ENCODE results near the gene EFCAB7.

Gene EFCAB7

GRCh38 chr1:63607322-63607721 is 84.0 kb downstream of the EFCAB7 start:
- DNase-seq (ENCODE audit: low read depth) = no peak

DNA sequence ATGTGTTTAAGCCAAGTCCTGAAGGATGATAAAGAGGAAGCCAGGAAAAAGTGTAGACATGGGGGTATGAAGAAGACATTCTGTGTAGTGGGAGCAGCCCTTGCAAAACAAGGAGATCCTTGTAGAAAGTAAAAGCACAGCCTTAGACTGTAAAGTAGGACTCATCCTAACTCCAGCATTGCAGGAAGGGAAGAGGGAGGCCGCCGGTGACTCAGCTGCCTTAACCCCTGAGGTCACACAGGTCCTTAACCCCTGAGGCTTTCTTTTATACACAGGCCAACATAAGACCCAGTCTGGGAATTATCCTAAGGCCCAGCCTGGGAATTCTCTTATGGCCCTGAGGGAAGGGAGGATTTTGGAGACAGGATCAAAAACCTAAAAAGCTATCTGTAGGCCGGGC is 87.9 kb downstream of the EFCAB7 start:
- no peak for DNase-seq (ENCODE audit: low read depth)

GRCh38 chr1:63612564-63612963 is 89.2 kb downstream of the EFCAB7 start:
- DNase-seq (ENCODE audit: low read depth) = no peak

GRCh38 chr1:63612971-63613370 is 89.6 kb downstream of the EFCAB7 start:
- DNase-seq (ENCODE audit: low read depth) = no peak

GRCh38 chr1:63615768-63616420 is 92.6 kb downstream of the EFCAB7 start:
- no peak for DNase-seq (ENCODE audit: low read depth)

GRCh38 chr1:63617450-63617849 is 94.1 kb downstream of the EFCAB7 start:
- no peak for DNase-seq (ENCODE audit: low read depth)

DNA sequence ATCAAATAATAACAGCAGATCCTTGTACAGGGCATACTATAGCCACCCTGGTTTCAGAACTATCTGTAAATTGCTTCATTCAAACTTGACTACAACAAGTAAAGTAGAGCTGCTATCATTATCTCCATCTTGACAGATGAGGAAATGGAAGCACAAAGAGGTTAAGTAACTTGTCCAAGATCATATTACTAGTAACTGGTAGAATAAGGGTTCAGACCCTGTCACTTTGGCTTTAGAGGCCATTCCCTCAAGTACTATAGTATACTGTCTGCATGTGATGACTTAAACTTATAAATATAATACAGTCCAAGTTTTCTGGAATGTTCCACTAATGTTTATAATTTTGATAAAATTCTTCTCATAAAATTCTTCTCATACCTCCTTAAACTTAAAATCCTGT is 94.7 kb downstream of the EFCAB7 start:
- DNase-seq (ENCODE audit: low read depth) = no peak

DNA sequence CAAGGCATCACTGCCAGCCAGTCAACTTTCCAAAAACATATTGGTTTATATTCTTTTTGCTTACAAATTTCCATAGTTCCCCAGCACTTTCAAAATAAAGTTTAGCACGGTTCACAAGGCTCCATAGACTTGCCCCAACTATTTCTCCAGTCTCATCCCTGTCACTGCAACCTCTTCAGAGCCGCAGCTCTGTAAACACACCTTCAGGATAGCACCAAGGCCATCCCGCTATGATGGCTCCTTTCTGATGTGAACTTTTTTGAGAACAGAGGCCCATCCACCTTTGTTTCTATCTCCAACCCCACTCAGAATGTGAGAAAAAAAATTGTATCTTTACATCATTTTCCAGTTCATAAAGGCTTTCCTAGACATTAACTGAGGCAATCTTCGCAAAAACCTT is 96.2 kb downstream of the EFCAB7 start:
- no peak for DNase-seq (ENCODE audit: low read depth)

DNA sequence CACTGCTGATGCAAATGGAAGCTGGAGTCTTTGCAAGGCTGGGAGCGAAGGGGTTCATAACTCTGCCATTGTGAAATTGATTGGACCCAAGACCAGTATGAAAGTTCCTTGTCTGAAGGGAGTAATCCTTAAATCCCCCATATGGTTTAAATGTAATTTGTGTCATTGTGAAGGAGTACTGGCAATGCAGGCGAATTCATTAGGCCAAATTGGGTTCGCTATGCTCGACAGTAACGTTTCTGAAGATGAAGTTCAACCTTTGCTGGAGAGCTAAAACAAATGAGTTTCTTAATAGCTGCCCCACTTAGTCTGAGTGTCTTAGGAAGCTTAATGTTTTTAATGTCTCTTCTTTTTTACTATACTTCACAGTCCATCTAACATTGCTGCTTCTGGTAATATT is 97.3 kb downstream of the EFCAB7 start:
- no peak for DNase-seq (ENCODE audit: low read depth)

DNA sequence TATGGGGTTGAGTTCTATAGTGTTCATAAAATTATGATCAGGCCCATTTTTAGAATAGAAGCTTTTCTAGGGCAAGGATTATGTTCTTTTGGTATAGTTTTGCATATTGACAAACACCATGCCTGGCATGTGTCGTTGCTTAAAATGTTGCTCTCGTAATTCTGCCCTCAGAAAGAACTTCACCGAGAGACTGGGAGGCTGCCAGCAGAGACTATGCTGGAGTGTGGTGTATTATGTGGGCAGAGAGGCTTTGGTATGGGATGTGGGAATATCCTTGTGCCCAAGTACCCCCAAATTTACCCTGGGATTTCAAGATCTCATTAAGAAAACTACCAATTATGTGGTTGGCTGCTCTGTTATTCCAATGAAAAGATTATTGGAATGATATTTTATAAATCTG is 97.8 kb downstream of the EFCAB7 start:
- DNase-seq (ENCODE audit: low read depth) = no peak

DNA sequence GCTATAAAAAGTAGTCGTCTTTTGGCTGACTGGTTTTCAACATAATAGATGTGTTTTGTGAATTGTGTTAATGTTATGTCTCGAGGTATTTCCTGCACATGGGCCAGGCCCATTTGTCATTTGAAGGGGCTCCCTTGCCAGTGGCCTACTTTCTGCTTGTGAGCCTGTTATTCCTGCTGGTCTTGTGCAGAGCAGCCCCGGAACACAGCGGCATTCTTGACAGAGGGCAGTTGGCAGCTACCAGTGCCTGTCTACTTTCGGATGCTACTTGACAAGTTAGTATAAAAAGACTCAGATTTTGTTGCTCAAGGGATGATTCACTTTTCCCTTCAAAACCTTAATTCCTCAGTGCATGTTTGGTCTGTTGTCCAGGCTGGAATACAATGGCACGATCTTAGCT is 98.4 kb downstream of the EFCAB7 start:
- no peak for DNase-seq (ENCODE audit: low read depth)

Data from non-pigmented ciliary epithelial cell (primary cell).